Measurements from ENCODE around the gene MAN2A2. TPM values are rescaled to one million over a fixed set of nuclear protein-coding genes. Genes with fewer than 3 reads are reported as not detected.

MAN2A2 gene
- total RNA-seq: 23.9 and 32.7 TPM in 2 replicates

GRCh38 chr15:90902840-90903732 is at the start of gene MAN2A2:
Gene MAN2A2 (plus strand): TSS chr15:90903302. CDS start chr15:90904208, 906 bp downstream.

DNA sequence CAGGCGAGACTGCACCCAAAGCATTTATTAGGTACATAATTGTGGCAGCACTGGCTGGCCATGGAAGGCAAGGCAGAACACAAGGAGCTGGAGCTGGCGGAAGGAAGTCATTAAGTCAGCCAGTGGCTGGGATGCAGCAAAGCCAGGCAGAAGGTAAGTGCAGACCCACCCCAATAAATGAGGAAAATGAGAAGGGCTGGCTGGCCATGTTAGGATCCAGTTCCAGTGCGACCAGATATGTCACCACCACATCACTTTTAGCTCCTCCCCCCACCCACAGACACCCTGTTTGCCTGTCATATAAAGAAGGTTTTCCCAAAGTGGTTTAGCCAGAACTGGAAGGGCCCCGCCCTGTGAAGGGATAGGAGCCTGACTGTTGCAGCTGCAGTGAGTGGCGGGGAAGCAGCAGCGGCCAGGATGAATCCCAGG is 34.8 kb upstream of the MAN2A2 start, which contains the start of gene FURIN:
Gene FURIN (plus strand): TSS at position 328 of the 429 bp plus-strand sequence. CDS start 7,153 bp downstream, outside the sequence.

DNA sequence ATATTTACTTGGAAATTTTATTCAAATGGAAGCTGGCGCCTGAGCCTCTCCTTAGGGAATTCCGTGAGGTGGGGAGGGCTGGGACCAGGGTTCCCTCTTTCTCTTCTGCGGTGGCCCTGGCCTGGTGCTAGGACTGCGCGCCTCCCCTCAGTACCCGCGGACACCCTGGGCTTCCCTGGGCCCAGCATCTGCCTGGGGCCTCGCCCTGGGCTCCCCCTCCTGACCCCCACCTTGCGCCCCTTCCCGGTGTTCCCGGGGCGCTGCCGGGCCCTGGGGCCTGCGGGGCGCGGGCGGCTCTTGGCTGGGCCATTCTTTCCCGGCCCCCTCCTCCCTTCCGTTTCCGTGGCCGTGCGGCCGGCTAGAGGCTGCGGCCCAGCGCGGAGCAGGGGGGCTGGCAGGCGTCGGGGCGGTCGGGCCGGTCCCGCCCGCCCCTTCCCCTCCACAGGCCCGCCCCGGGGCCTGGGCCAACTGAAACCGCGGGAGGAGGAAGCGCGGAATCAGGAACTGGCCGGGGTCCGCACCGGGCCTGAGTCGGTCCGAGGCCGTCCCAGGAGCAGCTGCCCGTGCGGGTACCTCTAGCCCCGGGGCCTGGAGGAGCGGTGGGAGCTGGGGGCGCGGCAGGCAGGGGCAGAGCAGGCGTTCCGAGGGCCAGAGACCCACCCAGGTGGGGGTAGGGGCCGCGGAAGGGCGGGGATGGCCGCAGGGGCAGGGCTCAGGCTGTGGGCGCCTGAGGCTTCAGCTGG is 19.0 kb upstream of the MAN2A2 start, which contains the start of gene FES:
Gene FES (plus strand): TSS at position 529 of the 743 bp plus-strand sequence. CDS start 542 bp downstream, outside the sequence.

GRCh38 chr15:90931828-90932659 is 28.9 kb downstream of the MAN2A2 start, which contains the start of gene HDDC3:
Gene HDDC3 (minus strand): TSS chr15:90932549. CDS start chr15:90932540, 9 bp downstream.

DNA sequence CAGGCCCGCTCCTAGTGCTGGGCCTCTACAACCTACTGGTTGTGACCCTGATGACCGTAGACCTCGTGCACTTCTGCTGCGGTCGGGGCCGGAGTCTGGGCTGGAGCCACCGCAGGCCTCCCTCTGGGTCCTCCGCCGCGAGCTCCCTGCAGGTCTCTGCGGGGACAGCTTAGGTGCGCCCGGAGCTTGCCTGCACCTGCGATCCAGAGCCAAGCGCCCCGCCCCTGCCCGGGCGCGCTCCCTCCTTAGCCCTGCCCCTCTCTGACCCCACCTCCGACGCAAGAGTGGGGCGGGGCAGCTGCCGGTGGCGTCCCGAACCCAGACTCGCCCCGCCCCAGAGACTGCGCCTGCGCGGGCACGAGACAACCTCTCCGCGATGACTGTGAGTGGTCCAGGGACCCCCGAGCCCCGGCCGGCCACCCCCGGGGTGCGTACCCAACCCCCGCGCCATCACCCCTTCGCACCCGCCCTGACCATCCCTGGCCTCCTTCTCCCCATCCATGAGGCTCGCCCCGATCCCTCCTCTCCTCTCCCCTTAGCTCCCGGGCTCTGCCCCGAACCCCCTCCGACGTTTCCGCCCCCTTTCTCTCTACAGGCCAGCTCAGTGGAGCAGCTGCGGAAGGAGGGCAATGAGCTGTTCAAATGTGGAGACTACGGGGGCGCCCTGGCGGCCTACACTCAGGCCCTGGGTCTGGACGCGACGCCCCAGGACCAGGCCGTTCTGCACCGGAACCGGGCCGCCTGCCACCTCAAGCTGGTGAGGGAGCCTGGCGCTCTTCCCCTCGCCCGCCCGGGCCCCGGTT is 32.0 kb downstream of the MAN2A2 start, which contains the start of gene UNC45A:
Gene UNC45A (plus strand): TSS at position 337 of the 803 bp plus-strand sequence. CDS start 40 bp downstream, at position 377.

DNA sequence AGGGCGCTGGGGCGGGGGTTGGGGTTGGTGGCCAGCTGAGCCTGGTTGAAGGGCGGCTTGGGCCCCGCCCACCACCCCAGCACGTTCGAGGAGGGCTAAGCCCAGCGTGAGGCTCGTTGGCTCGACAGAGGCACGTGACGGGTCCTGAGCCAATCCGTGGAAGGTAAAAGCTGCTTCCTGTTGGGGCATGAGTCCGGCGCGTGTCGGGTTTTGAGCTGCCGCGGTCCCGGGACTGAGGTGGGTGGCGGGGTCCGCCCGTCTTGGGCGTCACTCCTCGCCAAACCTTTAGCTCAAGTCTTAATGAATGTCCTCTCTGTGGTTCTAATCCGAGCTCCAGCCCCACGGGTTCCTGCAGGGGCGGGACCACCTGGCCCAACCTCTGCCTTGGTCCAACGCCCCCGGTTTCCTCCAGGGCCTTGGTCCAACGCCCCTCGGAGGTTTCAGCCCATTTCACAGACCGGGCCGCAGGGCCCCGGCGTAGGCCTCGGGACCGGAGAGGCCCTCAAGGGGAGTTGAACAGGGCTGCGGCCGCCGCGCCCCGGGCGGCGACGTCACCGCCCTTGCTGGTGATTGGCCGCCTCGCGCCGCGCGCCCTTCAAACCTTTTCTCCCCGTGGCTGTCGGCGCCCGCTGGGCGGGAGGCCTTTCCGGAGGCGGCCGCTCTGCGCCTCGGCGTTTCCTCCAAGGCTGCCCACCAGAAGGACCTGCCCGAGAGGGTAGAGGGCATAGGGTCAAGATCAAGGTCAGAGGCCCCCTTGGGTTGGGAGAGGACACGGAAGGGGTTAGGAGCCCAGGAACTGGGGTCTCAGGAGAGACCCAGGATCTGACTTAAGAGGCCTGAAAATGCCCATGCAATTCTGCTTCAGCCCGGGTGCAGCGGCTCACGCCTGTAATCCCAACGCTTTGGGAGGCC is 51.9 kb downstream of the MAN2A2 start, which contains the start of gene RCCD1:
Gene RCCD1 (plus strand): TSS at position 173 of the 912 bp plus-strand sequence. CDS start 1,851 bp downstream, outside the sequence.

Other genes starting within 250 kb of the MAN2A2 start
- gene BLM, start 186.0 kb upstream of the MAN2A2 start, total RNA-seq: 0.34 and 0.36 TPM in 2 replicates
- 43.7 and 125 TPM in 2 replicates for gene FURIN, start 34.7 kb upstream of the MAN2A2 start, total RNA-seq
- gene FES, start 18.8 kb upstream of the MAN2A2 start, total RNA-seq: 0.34 and 2.4 TPM in 2 replicates
- gene HDDC3, start 29.2 kb downstream of the MAN2A2 start, total RNA-seq: 19.3 and 37.6 TPM in 2 replicates
- gene UNC45A, start 32.0 kb downstream of the MAN2A2 start, total RNA-seq: 92.3 and 102 TPM in 2 replicates
- 13.0 and 13.2 TPM in 2 replicates for gene RCCD1, start 51.6 kb downstream of the MAN2A2 start, total RNA-seq
- 2.8 and 10.3 TPM in 2 replicates for gene PRC1, start 91.2 kb downstream of the MAN2A2 start, total RNA-seq
- gene VPS33B, start 119.3 kb downstream of the MAN2A2 start, total RNA-seq: 7.9 and 11.4 TPM in 2 replicates
- gene SV2B, start 197.0 kb downstream of the MAN2A2 start, total RNA-seq: 0.50 and 0.68 TPM in 2 replicates